SK-MEL-5 (cell line): ENCODE data around the gene GRAP2. TPM values are rescaled to one million over a fixed set of nuclear protein-coding genes. Genes with fewer than 3 reads are reported as not detected.

Experiments
- DNase-seq: peaks from one replicate; pipeline ENCODE4 v3.0.0-alpha.2; 2016; ENCODE audit warnings: low read depth, low spot score
- in situ Hi-C: cut with HindIII; loops from 2 replicates; pipeline ENCODE4 v1.10.0; 2016; ENCODE audit warnings: low sequenced_read_pairs, high pct_unique_total_duplicates, low pct_unique_long_range_greater_than_20kb
- total RNA-seq: library from RNA; depleted of rRNA; stranded (reverse); fragments of >200 nt; shearing (Covaris generic); gene quantifications from 2 replicates; pipeline ENCODE4 v1.2.3, GENCODE V29; 2014

GRAP2 gene
- total RNA-seq, 1 experiment from 2014 or later = 2.2 TPM

DNA sequence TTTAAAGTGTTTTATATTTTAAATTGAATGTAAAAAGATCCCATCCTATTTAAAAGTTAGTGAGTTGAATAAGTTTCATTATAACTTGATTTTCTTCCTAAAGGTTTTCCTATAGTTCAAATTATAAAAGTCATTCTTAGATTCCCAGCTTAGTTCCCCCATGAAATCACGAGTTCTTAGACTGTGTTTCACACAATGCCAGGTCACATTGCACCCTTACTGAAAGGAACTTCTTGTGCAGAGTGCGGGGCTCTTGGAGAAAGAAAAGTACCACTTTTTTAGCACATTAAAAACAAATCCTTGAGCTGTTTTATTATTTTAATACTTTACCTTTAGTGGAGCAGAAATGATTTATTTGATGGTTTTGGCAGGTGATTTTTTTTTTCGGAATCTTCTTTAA lies 15.6 kb downstream of the GRAP2 start:
- in situ Hi-C loops = no loop called here
- peak; percentile 28 for DNase-seq

- in situ Hi-C loops = no loop called here
- DNase-seq = no peak
Observed at GRCh38 chr22:39917197-39917643, 16.3 kb downstream of the GRAP2 start.

GRCh38 chr22:39917776-39918495 lies 17.1 kb downstream of the GRAP2 start:
- in situ Hi-C loops = no loop called here
- DNase-seq = peak; percentile 8

DNA sequence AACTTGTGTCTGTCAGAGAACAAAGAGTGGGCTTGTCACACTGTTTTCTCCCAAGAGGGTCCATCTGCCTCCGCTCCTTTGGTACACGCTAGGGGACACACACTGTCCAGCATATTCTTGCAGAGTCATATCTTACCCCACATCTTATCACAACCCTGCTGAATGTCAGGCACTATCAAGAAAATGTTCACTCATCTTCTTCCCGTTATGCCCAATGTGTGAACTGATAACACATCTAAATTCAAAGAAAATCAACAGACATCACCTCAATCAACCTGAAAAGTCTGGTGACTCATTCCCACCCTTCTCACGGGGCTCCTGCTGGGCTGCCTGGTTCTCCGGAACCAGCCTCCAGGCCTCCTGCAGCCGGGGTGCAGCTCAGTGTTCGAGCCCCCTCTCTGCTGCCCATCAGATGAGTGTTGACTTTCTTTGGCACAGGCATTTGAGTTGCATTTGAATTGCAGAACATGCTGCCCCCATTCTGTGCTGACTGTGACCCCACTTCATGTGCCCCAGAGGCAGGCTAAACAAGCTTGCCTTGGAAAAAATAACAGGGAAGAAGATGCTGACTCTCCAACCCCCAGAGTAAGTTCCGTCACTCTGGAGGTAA lies 19.4 kb downstream of the GRAP2 start:
- in situ Hi-C loops = no loop called here

DNA sequence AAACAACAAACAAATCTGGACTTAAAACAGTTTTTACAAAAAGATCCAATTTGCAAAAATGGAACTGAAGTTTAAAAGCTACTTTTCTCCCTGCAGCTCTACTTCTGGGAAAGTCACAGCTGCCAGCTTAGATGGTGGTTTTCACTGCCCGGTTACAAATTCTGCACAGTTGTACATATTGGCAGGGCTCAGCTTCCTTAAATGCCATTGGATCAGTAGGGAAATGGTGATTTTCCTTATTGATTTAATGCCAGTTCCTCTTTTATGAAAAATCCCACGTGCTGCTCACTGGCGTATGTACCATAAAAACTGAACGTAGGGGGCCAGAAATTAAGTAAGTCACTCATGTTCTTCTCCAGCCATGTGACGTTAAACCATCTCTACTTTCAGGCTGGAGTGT lies 22.8 kb downstream of the GRAP2 start:
- DNase-seq = no peak
- in situ Hi-C loops = no loop called here

More for the DNA sequence above, 19.4 kb downstream of the GRAP2 start:
- no peak for DNase-seq

DNA sequence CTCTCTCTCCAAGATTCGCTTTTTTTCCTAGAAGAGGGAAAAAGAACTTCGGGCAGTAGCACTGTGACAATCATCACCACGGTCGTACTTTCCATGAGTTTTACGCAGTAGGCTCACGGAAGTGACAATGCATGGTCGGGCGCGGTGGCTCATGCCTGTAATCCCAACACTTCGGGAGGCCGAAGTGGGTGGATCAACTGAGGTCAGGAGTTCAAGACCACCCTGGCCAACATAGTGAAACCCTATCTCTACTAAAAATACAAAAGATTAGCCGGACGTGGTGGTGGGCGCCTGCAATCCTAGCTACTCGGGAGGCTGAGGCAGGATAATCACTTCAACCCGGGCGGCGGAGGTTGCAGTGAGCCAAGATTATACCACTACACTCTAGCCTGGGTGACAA lies 23.4 kb downstream of the GRAP2 start:
- DNase-seq = no peak
- in situ Hi-C loops = no loop called here

DNA sequence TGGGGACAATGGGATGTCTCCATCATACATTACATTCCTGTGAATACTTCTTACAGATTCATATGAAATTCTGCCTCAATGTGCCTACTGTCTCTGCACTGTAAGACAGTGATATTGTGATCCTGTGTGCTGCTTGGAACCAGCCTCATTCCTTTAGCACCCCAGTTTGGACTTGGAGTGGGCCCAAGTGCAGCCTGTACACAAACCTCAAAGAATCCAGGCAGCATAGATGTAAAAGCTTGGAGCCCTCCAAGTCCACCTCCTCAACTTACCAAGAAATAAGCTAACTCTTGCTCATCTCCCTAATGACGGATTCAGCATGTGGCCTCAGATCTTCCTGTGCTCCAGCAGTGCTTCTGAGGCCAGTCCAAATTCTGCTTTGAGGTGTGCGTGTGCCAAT lies 24.4 kb downstream of the GRAP2 start:
- no peak for DNase-seq
- in situ Hi-C loops = no loop called here

GRCh38 chr22:39925909-39926679 lies 25.2 kb downstream of the GRAP2 start:
- in situ Hi-C loops = no loop called here
- DNase-seq = no peak

GRCh38 chr22:39926753-39927152 lies 25.9 kb downstream of the GRAP2 start:
- DNase-seq = no peak
- in situ Hi-C loops = no loop called here

DNA sequence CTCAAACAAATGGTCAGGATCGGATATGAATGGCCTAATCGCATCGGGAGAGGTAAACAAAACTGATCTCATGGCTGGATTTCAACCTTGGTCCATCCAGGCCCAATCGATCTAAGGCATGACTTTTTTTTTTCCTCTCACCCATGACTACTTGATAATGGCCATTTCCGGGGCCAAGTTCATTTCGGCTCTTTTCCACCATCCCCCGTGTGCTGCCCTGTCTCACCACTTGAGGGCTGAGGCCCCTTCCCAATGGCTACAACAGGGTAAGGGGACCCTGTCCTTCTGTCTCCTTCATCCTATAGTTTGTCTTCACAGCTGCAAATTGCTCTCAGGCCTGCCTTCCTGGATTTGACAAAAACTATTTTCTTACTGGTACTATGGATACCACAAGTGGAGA lies 26.7 kb downstream of the GRAP2 start:
- in situ Hi-C loops = no loop called here

GRCh38 chr22:39928536-39929520 lies 27.9 kb downstream of the GRAP2 start:
- no peak for DNase-seq
- in situ Hi-C loops = no loop called here

More for the DNA sequence above, 26.7 kb downstream of the GRAP2 start:
- peak; percentile 32 for DNase-seq

DNA sequence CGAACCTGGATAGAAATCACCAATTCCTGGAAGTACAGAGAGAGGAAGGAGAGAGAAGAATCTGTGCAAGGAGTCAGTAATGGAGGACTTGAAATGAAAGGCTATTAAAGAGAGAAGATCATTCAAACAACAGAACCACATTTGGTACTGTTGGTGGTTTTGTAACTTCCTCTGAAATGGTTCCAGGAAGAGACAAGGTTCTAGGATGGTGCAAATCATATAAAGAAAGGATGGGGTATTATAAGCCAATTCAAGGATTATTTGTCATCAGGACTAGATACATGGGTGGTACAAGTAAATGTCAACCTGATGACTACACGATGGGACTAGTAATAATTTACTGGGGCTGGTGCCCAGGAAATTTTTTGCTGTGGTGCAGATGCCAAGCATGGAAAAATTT lies 30.4 kb downstream of the GRAP2 start:
- DNase-seq = no peak
- in situ Hi-C loops = no loop called here

- DNase-seq = no peak
- in situ Hi-C loops = no loop called here
Observed at GRCh38 chr22:39932166-39932565, 31.3 kb downstream of the GRAP2 start.

GRCh38 chr22:39932918-39933649 lies 32.2 kb downstream of the GRAP2 start:
- DNase-seq = peak; percentile 80
- in situ Hi-C loops = no loop called here

- in situ Hi-C loops = no loop called here
- no peak for DNase-seq
Observed at GRCh38 chr22:39933741-39934140, 32.9 kb downstream of the GRAP2 start.

DNA sequence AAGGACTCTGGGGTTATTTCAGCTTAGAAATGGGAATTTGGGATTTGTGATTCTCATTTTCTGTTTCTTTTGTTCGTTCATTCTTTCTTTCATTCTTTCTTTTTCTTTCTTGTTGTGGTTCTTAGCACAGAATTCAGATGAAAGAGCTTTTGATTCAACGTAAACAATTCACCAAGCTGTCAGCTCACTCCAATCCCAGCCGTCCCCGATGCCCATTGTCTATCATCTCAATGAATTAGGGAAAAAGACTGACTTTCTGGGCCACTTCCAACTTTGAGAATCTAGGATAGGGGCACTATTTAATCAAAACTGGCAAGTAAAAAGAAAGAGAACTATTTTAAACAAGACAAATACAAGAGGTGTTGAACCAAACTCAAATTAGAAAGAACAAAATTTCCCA lies 34.2 kb downstream of the GRAP2 start:
- in situ Hi-C loops = no loop called here

DNA sequence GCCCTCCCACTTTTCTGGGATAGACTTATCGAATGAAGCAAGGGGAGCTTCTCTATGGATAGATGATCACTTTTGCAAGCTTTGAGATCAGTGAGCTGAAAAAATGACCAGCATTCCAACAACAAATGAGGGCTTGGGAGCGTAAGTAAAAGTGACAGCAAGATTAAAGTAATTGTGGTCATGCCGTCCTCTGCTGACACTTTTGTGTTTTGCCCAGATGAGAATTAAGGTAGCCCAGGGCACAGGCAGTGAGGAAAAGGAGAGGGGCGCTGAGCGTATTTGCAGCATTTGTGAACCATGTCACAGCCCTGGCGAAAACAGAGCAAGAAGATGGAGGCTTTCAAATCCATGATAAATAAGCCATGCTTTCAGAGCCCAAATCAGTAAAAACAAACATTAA lies 34.7 kb downstream of the GRAP2 start:
- in situ Hi-C loops = no loop called here
- DNase-seq = no peak

More for the DNA sequence above, 34.2 kb downstream of the GRAP2 start:
- DNase-seq = no peak
